ENCODE data around the gene TBP. TPM values are rescaled to one million over a fixed set of nuclear protein-coding genes. Genes with fewer than 3 reads are reported as not detected.
A peak's percentile ranks its signal among the peaks of the same experiment; 100 is the strongest.

The TBP gene
- total RNA-seq, 1 donor from 2014 or later = 8.8 TPM

DNA sequence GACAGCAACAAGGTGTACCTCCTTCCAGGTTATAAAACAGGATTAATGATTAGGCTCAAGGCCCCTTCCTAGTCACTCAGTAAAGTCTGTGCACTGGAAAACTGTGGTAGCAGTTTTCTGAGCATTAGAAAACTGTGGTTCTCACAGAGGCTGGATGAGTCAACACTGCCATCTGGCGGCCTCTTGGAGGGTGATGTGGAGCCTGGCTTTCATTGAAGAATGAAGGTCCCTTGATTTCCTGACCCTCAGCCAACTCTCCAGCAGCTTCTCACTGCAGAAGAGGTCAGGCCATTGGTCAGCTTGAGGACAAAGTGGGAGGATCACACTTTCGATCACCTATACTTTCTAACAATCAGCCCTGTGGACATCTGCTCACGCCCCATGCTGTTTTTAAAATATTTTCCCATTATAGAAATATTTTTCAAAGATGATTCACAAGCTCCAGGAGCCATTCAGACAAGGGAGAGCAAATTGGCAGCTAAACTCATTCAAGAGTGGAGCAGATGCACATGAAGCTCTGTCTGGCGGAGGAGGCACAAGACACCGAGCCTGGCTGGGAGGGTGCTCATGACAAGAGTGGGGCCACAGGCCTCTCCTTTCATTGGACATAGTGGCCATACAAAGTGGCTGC, 24.2 kb upstream of the TBP start:
- intact Hi-C loops (cut with micrococcal nuclease) = loop anchor here (5.0 to 10.0 kb wide), 2 partner anchors 225 to 698 kb away; partner anchors contain the start of gene FAM120B
- peak; percentile 85 for ATAC-seq
- DNase-seq = peak; percentile 84

GRCh38 chr6:170532867-170533488, 21.2 kb upstream of the TBP start:
- intact Hi-C loops (cut with micrococcal nuclease) = no loop called here
- DNase-seq (no peak), ATAC-seq (no peak)

- ATAC-seq = no peak
- intact Hi-C loops (cut with micrococcal nuclease) = no loop called here
- no peak for DNase-seq
Observed at GRCh38 chr6:170533792-170534191, 20.4 kb upstream of the TBP start.

GRCh38 chr6:170535004-170535403, 19.2 kb upstream of the TBP start:
- no peak for ATAC-seq
- DNase-seq = no peak
- intact Hi-C loops (cut with micrococcal nuclease) = no loop called here

GRCh38 chr6:170536671-170537070, 17.5 kb upstream of the TBP start:
- ATAC-seq = no peak
- intact Hi-C loops (cut with micrococcal nuclease) = no loop called here
- no peak for DNase-seq

DNA sequence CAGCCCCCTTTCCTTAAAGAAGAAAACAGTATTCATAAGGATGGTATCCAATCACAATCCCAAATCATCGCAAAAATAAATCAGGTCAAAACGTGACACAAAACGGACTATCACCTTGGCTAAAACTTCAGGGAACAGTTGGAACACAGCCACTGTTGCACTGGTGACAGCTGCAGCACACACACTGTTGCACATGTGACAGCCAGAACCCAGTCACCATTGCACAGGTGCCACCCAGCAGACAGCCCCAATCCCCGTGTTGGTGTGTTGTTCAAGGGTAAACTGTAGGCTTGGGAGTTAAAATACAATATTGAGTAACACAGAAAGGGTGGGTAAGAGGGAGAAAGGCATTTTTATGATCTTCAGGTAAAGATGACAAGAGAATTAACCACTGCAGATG, 16.8 kb upstream of the TBP start:
- intact Hi-C loops (cut with micrococcal nuclease) = no loop called here
- no peak for DNase-seq
- ATAC-seq = no peak

- DNase-seq (no peak), ATAC-seq (no peak)
- intact Hi-C loops (cut with micrococcal nuclease) = no loop called here
Observed at GRCh38 chr6:170542031-170542719, 12.0 kb upstream of the TBP start.

DNA sequence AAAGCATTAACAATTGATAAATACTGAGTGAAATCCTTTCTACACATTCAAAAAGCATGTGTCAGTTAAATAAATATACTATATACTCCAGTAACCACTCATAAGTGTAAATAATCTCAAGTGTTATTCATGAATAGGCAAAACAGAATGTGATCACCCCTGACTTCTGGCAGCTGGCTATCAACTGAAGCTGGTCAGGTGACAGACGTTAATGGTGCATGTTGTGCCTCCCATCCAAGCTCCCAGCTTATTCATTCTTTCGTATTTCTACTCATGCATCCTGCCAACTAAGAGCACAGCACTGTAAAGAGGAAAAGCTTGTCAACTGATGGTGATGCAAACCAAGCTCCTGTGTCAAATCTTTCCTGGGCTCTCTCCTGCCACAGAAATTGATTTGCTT, 8.8 kb upstream of the TBP start:
- DNase-seq (no peak), ATAC-seq (peak; percentile 81)
- intact Hi-C loops (cut with micrococcal nuclease) = no loop called here

DNA sequence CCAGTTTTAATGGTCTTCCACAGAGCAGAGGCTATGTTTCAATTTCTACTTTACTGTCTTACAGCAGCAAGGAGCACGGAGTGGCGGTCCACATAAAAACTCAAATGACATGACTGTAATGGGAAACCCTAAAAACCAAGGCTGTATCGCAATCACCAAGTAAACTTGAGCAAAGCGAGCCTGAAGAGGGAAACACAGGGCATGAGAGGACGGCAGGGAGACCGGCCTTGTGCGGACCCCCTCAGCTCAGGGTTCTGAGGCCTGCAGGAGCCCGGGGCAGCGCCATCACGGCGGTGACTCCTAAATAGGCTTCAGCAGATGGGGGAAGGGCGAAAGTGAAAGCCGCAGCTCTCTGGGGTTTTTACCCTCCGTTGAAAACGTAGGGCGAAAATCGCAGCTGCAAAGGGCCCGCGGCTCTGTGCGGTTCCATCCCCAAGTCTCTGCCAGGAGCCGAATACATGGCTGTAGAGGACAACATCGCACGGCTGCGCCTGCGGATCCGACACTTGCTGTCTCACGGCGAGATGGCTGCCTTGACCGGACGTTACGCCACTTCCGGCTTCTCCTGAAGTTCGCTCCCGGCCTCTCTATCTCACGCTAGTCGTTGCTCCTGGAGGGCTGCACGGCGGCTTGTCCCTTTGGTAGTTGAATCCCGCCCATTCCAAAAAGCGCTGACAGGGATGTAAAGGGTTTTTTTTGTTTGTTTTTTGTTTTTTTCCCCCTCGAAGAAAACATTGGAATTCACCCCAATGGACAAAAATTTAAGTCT, 1.2 kb upstream of the TBP start, which contains the start of gene PSMB1:
TSS of gene PSMB1 (minus strand) at position 543 of the 769 bp plus-strand sequence. CDS start at position 478, 65 bp downstream.
- ATAC-seq = peak; percentile 92
- intact Hi-C loops (cut with micrococcal nuclease) = no loop called here
- DNase-seq = peak; percentile 94

- intact Hi-C loops (cut with micrococcal nuclease) = no loop called here
- no peak for DNase-seq
- peak; percentile 54 for ATAC-seq
Observed at GRCh38 chr6:170553534-170554012, 596 bp upstream of the TBP start.

DNA sequence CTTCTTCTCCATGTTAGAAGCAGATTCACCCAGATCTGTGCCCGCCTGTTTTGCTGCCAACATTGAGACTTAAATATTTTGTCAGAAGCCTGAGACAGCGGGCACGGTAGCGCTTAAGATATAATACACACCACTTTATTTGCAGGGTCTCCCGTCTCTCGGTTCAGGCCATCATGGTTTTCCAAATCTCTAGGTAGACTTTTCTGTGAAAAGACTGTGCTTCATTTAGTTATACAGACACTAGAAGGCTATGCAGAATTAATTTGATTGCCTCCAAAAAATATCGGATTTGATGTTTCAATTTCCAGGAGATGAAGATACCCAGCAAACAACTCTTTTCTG, 598 bp downstream of the TBP start:
- DNase-seq (no peak), ATAC-seq (no peak)
- intact Hi-C loops (cut with micrococcal nuclease) = no loop called here

- intact Hi-C loops (cut with micrococcal nuclease) = no loop called here
- DNase-seq (no peak), ATAC-seq (no peak)
Observed at GRCh38 chr6:170555305-170555704, 1.1 kb downstream of the TBP start.

DNA sequence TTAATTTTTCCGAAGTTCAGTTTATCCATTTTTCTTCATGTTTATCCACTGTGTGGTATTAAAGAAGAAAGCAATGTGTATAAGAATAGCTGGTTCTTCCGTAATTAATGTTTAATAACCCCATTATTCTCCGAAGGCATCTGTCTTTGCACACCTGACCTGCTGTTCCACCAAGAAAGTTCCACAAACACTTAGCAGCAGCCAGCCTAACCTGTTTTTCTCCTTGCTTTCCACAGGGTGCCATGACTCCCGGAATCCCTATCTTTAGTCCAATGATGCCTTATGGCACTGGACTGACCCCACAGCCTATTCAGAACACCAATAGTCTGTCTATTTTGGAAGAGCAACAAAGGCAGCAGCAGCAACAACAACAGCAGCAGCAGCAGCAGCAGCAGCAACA, 7.4 kb downstream of the TBP start:
- DNase-seq (no peak), ATAC-seq (no peak)
- intact Hi-C loops (cut with micrococcal nuclease) = no loop called here

GRCh38 chr6:170564936-170565530, 10.9 kb downstream of the TBP start:
- intact Hi-C loops (cut with micrococcal nuclease) = no loop called here
- DNase-seq = no peak
- no peak for ATAC-seq

- no peak for ATAC-seq
- intact Hi-C loops (cut with micrococcal nuclease) = no loop called here
Observed at GRCh38 chr6:170572704-170573466, 18.7 kb downstream of the TBP start.

DNA sequence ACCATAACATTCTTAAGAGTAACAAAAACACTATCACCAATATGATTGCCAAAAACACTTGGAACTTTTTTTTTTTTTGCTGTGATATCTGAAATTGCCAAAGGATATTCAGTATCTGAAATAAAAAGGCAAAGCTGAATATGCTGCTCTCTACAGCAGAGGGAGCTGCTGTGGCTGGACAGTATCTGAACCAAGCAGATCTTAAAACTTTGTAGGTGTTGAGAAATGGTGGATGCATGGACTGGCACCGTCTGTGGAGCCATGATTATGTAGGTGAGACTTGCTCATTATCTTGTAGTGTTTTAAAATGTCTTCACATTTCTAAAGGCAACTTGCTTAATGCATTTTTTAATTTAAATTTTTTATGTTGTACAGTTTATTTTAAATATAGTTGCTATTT, 21.1 kb downstream of the TBP start:
- ATAC-seq (no peak), DNase-seq (no peak)
- intact Hi-C loops (cut with micrococcal nuclease) = no loop called here

More at GRCh38 chr6:170572704-170573466, 18.7 kb downstream of the TBP start:
- no peak for DNase-seq

- DNase-seq (no peak), ATAC-seq (no peak)
- intact Hi-C loops (cut with micrococcal nuclease) = no loop called here
Observed at GRCh38 chr6:170578909-170579308, 24.7 kb downstream of the TBP start.

DNA sequence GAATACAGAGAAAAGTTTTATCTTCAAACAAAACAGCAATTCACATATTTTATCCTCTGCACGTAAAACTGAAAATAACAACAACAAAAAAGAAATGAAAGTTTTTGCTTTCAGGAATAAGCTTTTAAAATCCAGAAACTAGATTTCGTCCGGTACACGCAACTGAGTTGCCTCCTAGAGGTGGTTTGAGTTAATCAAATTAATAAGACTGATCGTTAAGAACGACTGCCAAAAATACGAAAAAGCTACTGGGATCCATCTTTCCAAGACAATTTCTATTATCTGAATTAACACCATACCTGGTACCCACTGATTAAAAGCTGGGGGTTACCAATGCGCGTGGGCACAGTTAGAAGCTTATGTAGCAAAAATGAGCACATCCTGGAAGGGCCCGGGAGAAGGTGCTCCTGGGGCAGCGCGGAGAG, 29.6 kb downstream of the TBP start:
- no peak for ATAC-seq
- no peak for DNase-seq
- intact Hi-C loops (cut with micrococcal nuclease) = no loop called here

Measured in left ventricle myocardium superior (tissue), 1 donor.